Liver (tissue), 9 donors: ENCODE results near the gene RANBP3. TPM values are rescaled to one million over a fixed set of nuclear protein-coding genes. Genes with fewer than 3 reads are reported as not detected.

ENCODE experiments used
- DNase-seq: peaks from one replicate; pipeline ENCODE4 v3.0.0-alpha.2; 2017; ENCODE audit warnings: low spot score
- H3K27ac ChIP-seq, 2 donors: one replicate each; pipeline ENCODE4 v1.7.0; 2013; ENCODE audit warnings: inconsistent platforms in 2 of 2, low read length in 2 of 2, control low read depth in 1 of 2, low read depth in 1 of 2, mild to moderate bottlenecking in 1 of 2
- H3K27me3 ChIP-seq, 4 donors: one replicate each; pipeline versions ENCODE4 v1.6.1 to v1.7.0; 2013; ENCODE audit warnings: low read length in 3 of 4, inconsistent platforms in 1 of 4, mild to moderate bottlenecking in 1 of 4, moderate library complexity in 1 of 4; ENCODE audit not compliant: control insufficient read depth in 4 of 4, insufficient read depth in 4 of 4
- H3K36me3 ChIP-seq, 4 donors: one replicate each; pipeline versions ENCODE4 v1.6.1 to v1.7.0; 2013; ENCODE audit warnings: low read length in 3 of 4, mild to moderate bottlenecking in 3 of 4, low read depth in 1 of 4, moderate library complexity in 1 of 4; ENCODE audit not compliant: control insufficient read depth in 4 of 4, insufficient read depth in 3 of 4
- H3K4me1 ChIP-seq, 4 donors: one replicate each; pipeline versions ENCODE4 v1.6.1 to v1.7.0; 2013; ENCODE audit warnings: low read length in 3 of 4, mild to moderate bottlenecking in 3 of 4, moderate library complexity in 1 of 4; ENCODE audit not compliant: control insufficient read depth in 4 of 4, insufficient read depth in 4 of 4
- H3K4me3 ChIP-seq, 3 donors: one replicate each; pipeline versions ENCODE4 v1.6.1 to v1.7.0; 2013; ENCODE audit warnings: low read length in 3 of 3, control low read depth in 1 of 3, low read depth in 1 of 3, mild to moderate bottlenecking in 1 of 3
- H3K9ac ChIP-seq, 2 donors: one replicate each; pipeline ENCODE4 v1.7.0; 2013; ENCODE audit warnings: low read length in 2 of 2, mild to moderate bottlenecking in 2 of 2, moderate library complexity in 2 of 2, control low read depth in 1 of 2, low read depth in 1 of 2
- H3K9me3 ChIP-seq, 4 donors: one replicate each; pipeline versions ENCODE4 v1.6.1 to v1.7.0; 2013; ENCODE audit warnings: low read length in 3 of 4; ENCODE audit not compliant: control insufficient read depth in 4 of 4
- EGR1 ChIP-seq, 2 donors: IDR thresholded peaks; 2 replicates each; pipeline ENCODE4 v1.6.1; 2016 to 2018; ENCODE audit warnings: antibody characterized with exemption in 2 of 2, low read depth in 2 of 2
- FOXA1 ChIP-seq: IDR thresholded peaks from 2 replicates; pipeline ENCODE4 v1.6.1; 2016; ENCODE audit warnings: antibody characterized with exemption
- FOXA2 ChIP-seq: IDR thresholded peaks from 2 replicates; pipeline ENCODE4 v1.6.1; 2016; ENCODE audit warnings: antibody characterized with exemption
- GABPA ChIP-seq, 2 donors: IDR thresholded peaks in 1 of 2; conservative IDR thresholded peaks in 1 of 2; 2 replicates each; pipeline ENCODE4 v1.6.1; 2016; ENCODE audit warnings: antibody characterized with exemption in 2 of 2, mild to moderate bottlenecking in 1 of 2, moderate library complexity in 1 of 2
- HNF4G ChIP-seq: IDR thresholded peaks from 2 replicates; pipeline ENCODE4 v1.6.1; 2016; ENCODE audit warnings: antibody characterized with exemption
- JUND ChIP-seq, 2 donors: IDR thresholded peaks; 2 replicates each; pipeline ENCODE4 v1.6.1; 2016; ENCODE audit warnings: antibody characterized with exemption in 2 of 2
- NR2F2 ChIP-seq: IDR thresholded peaks from 2 replicates; pipeline ENCODE4 v1.6.1; 2016; ENCODE audit warnings: antibody characterized with exemption
- RAD21 ChIP-seq, 2 donors: IDR thresholded peaks; 2 replicates each; pipeline ENCODE4 v1.6.1; 2016; ENCODE audit warnings: antibody characterized with exemption in 2 of 2, mild to moderate bottlenecking in 2 of 2
- RXRA ChIP-seq, 2 donors: IDR thresholded peaks; 2 replicates each; pipeline ENCODE4 v1.6.1; 2017 to 2018; ENCODE audit warnings: antibody characterized with exemption in 2 of 2, mild to moderate bottlenecking in 1 of 2
- SP1 ChIP-seq: IDR thresholded peaks from 2 replicates; pipeline ENCODE4 v1.6.1; 2018; ENCODE audit warnings: antibody characterized with exemption, mild to moderate bottlenecking
- TAF1 ChIP-seq: conservative IDR thresholded peaks from 2 replicates; pipeline ENCODE4 v1.6.1; 2016; ENCODE audit warnings: antibody characterized with exemption, mild to moderate bottlenecking
- YY1 ChIP-seq: IDR thresholded peaks from 2 replicates; pipeline ENCODE4 v1.6.1; 2016; ENCODE audit warnings: antibody characterized with exemption, mild to moderate bottlenecking
- WGBS: extraction: QIAGEN DNeasy Blood & Tissue Kit; methylation state at CpG from one replicate; pipeline ENCODE4 v1.1.7; 2013; 5-methylcytosine and 5-hydroxymethylcytosine counted together
- polyA plus RNA-seq, 2 donors: library from polyadenylated mRNA; stranded (reverse) in 1 of 2; unstranded in 1 of 2; fragments of 200-250 nt in 1 of 2; fragments of >200 nt in 1 of 2; fragmentation: Nextera tagmentation in 1 of 2; extraction: Ambion mirVana in 1 of 2; gene quantifications; one replicate each; pipeline versions ENCODE4 v1.2.1 to v1.2.3, GENCODE V29; 2013 to 2015
- total RNA-seq, 2 donors: library from RNA; depleted of rRNA; stranded (reverse); fragments of >200 nt; gene quantifications; one replicate each; pipeline ENCODE4 v1.2.3, GENCODE V29; 2014
- TF ChIP-seq, protein P1 (sequence below): IDR thresholded peaks from 2 replicates; pipeline ENCODE4 v1.6.1; 2016; ENCODE audit warnings: antibody characterized with exemption
- TF ChIP-seq, protein P2 (sequence below): fragments of 150-350 bp; IDR thresholded peaks from 2 replicates; pipeline ENCODE4 v1.5.1; 2017; ENCODE audit warnings: improper control_type of control experiment, low read depth, low read length; ENCODE audit not compliant: missing input control
- TF ChIP-seq, protein P3 (sequence below): IDR thresholded peaks from 2 replicates; pipeline ENCODE4 v1.6.1; 2016; ENCODE audit warnings: antibody characterized with exemption
- TF ChIP-seq, protein P4 (sequence below): IDR thresholded peaks from 2 replicates; pipeline ENCODE4 v1.6.1; 2016; ENCODE audit warnings: antibody characterized with exemption
- TF ChIP-seq, protein P5 (sequence below): IDR thresholded peaks from 2 replicates; pipeline ENCODE4 v1.6.1; 2016; ENCODE audit warnings: antibody characterized with exemption, mild to moderate bottlenecking
- donor health status: healthy.
- donor health status: healthy.
- donor health status: healthy.
- donor health status: healthy.
- donor health status: healthy.

Gene RANBP3
- total and polyA plus RNA-seq, 4 donors = 10.0 to 23.3 (median 20.7) TPM

DNA sequence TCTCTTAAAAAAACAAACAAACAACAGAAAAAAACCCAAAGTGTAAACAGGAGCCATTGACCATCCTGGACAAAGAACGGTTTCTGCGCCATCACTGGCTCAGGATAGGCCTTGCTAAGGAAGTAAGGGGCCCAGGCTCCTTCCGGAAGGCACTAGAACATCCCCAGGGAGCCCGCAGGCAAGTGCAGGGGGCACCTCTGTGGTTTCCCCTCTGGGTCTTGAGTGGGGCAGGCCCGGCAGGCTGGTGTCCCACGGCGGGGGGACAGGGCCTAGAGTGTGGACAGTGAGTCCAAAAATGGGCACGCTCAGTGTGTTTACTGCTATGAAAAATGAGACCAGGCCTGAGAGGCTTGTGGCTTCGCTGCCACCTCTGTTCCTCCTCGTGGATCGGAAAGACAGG is 14.8 kb upstream of the RANBP3 start:
- no peak for DNase-seq
- Histone ChIP-seq H3K4me1 (peaks cover 0 to 2% (median 0%) of the 10 kb centered on the region in 4 donors), H3K27me3 (no peaks in the 10 kb centered on the region), H3K4me3 (no peak overlapping the region), H3K36me3 (no peaks in the 10 kb centered on the region), H3K27ac (no peak overlapping the region), H3K9me3 (no peaks in the 10 kb centered on the region), H3K9ac (no peak overlapping the region)
- TF ChIP-seq FOXA2 (no peak), SP1 (no peak), TAF1 (no peak), JUND (IDR thresholded peaks at IDR 0.05) (no peak), YY1 (no peak), NR2F2 (no peak)
- TF ChIP-seq, protein P1, sequence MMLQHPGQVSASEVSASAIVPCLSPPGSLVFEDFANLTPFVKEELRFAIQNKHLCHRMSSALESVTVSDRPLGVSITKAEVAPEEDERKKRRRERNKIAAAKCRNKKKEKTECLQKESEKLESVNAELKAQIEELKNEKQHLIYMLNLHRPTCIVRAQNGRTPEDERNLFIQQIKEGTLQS = no peak
- TF ChIP-seq, protein P2, sequence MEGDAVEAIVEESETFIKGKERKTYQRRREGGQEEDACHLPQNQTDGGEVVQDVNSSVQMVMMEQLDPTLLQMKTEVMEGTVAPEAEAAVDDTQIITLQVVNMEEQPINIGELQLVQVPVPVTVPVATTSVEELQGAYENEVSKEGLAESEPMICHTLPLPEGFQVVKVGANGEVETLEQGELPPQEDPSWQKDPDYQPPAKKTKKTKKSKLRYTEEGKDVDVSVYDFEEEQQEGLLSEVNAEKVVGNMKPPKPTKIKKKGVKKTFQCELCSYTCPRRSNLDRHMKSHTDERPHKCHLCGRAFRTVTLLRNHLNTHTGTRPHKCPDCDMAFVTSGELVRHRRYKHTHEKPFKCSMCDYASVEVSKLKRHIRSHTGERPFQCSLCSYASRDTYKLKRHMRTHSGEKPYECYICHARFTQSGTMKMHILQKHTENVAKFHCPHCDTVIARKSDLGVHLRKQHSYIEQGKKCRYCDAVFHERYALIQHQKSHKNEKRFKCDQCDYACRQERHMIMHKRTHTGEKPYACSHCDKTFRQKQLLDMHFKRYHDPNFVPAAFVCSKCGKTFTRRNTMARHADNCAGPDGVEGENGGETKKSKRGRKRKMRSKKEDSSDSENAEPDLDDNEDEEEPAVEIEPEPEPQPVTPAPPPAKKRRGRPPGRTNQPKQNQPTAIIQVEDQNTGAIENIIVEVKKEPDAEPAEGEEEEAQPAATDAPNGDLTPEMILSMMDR = no peak
- TF ChIP-seq, protein P3, sequence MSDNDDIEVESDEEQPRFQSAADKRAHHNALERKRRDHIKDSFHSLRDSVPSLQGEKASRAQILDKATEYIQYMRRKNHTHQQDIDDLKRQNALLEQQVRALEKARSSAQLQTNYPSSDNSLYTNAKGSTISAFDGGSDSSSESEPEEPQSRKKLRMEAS = no peak
- WGBS = 94% methylated on average over 11 of the region's 11 CpGs

DNA sequence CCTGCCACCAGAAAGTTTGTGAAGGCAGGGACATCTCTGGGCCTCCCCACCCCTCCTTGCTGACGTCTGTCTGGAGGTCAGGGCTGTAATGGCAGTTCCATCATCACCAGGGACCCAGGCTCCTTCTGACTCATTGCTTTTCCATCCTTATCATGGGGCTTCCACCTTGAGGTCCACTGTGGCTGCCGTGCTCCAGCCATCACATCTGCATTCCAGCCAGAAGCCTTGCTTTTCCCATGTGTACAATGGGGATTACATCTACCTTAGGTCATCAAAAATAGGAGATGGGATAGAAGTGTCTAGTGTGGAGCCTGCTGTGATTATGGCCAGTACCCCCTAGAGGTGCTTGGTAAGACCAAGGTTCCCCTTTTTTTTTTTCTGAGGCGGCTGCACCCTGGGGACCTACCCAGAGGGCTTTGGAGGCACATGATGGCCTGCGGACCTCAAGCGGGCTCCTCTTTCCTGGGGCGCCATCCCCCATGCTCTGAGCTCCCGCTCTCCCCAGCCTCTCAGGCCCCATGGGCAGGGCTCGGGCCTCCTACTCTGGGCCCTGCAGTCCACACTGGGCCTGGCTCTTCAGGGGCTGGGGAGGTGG is 13.4 kb upstream of the RANBP3 start:
- no peaks in the 10 kb centered on the region for H3K36me3 ChIP-seq
- H3K4me3 ChIP-seq = no peak overlapping the region
- DNase-seq = no peak
- no peak overlapping the region for H3K27ac ChIP-seq
- H3K4me1 ChIP-seq = peaks cover 0 to 13% (median 2%) of the 10 kb centered on the region in 4 donors
- no peaks in the 10 kb centered on the region for H3K27me3 ChIP-seq
- no peak overlapping the region for H3K9ac ChIP-seq
- TF ChIP-seq, protein P2 = no peak
- TF ChIP-seq, protein P4, sequence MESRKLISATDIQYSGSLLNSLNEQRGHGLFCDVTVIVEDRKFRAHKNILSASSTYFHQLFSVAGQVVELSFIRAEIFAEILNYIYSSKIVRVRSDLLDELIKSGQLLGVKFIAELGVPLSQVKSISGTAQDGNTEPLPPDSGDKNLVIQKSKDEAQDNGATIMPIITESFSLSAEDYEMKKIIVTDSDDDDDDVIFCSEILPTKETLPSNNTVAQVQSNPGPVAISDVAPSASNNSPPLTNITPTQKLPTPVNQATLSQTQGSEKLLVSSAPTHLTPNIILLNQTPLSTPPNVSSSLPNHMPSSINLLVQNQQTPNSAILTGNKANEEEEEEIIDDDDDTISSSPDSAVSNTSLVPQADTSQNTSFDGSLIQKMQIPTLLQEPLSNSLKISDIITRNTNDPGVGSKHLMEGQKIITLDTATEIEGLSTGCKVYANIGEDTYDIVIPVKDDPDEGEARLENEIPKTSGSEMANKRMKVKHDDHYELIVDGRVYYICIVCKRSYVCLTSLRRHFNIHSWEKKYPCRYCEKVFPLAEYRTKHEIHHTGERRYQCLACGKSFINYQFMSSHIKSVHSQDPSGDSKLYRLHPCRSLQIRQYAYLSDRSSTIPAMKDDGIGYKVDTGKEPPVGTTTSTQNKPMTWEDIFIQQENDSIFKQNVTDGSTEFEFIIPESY = no peak
- TF ChIP-seq YY1 (no peak), NR2F2 (no peak), HNF4G (no peak), JUND (IDR thresholded peaks at IDR 0.05) (no peak), EGR1 (IDR thresholded peaks at IDR 0.05; ENCODE audit: low read depth in 2 of 2) (no peak), FOXA1 (no peak), RXRA (IDR thresholded peaks at IDR 0.05) (no peak), SP1 (no peak), RAD21 (IDR thresholded peaks at IDR 0.05) (no peak), GABPA (IDR thresholded peaks at IDR 0.05 in 1 of 2, conservative IDR thresholded peaks at IDR 0.05 in 1 of 2) (no peak)
- TF ChIP-seq, protein P3 = no peak
- TF ChIP-seq, protein P1 = no peak
- TF ChIP-seq, protein P5, sequence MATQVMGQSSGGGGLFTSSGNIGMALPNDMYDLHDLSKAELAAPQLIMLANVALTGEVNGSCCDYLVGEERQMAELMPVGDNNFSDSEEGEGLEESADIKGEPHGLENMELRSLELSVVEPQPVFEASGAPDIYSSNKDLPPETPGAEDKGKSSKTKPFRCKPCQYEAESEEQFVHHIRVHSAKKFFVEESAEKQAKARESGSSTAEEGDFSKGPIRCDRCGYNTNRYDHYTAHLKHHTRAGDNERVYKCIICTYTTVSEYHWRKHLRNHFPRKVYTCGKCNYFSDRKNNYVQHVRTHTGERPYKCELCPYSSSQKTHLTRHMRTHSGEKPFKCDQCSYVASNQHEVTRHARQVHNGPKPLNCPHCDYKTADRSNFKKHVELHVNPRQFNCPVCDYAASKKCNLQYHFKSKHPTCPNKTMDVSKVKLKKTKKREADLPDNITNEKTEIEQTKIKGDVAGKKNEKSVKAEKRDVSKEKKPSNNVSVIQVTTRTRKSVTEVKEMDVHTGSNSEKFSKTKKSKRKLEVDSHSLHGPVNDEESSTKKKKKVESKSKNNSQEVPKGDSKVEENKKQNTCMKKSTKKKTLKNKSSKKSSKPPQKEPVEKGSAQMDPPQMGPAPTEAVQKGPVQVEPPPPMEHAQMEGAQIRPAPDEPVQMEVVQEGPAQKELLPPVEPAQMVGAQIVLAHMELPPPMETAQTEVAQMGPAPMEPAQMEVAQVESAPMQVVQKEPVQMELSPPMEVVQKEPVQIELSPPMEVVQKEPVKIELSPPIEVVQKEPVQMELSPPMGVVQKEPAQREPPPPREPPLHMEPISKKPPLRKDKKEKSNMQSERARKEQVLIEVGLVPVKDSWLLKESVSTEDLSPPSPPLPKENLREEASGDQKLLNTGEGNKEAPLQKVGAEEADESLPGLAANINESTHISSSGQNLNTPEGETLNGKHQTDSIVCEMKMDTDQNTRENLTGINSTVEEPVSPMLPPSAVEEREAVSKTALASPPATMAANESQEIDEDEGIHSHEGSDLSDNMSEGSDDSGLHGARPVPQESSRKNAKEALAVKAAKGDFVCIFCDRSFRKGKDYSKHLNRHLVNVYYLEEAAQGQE = no peak
- no peaks in the 10 kb centered on the region for H3K9me3 ChIP-seq
- WGBS = 97% methylated on average over 8 of the region's 8 CpGs
